Neural crest cell (in vitro differentiated cells): ENCODE data around the gene GNPDA2. TPM values are rescaled to one million over a fixed set of nuclear protein-coding genes. Genes with fewer than 3 reads are reported as not detected.

Experiments used
- DNase-seq: peaks from one replicate; pipeline ENCODE4 v3.0.0; 2021; ENCODE audit warnings: low read depth, mixed read lengths, low spot score
- H3K27ac Mint-ChIP-seq: one replicate; pipeline ENCODE4 v1.8.0; 2021; ENCODE audit warnings: mild to moderate bottlenecking, mixed read lengths; ENCODE audit not compliant: unreplicated experiment
- H3K27me3 Mint-ChIP-seq: 2 replicates; pipeline ENCODE4 v1.8.0; 2021; ENCODE audit warnings: low read depth, mild to moderate bottlenecking, mixed read lengths
- H3K36me3 Mint-ChIP-seq: 2 replicates; pipeline ENCODE4 v1.8.0; 2021; ENCODE audit warnings: low read depth, mild to moderate bottlenecking, mixed read lengths
- H3K4me1 Mint-ChIP-seq: 2 replicates; pipeline ENCODE4 v1.8.0; 2021; ENCODE audit warnings: mixed read lengths
- H3K4me3 Mint-ChIP-seq: one replicate; pipeline ENCODE4 v1.8.0; 2021; ENCODE audit warnings: mild to moderate bottlenecking, mixed read lengths
- H3K9me3 Mint-ChIP-seq: 2 replicates; pipeline ENCODE4 v1.8.0; 2021; ENCODE audit warnings: mixed read lengths
- long read RNA-seq: library from polyadenylated mRNA; unstranded; transcript quantifications from one replicate; pipeline ENCODE4 v2.0.0, GENCODE V29; 2020
- total RNA-seq: library from RNA; stranded (reverse); gene quantifications from 2 replicates; pipeline ENCODE4 v1.2.1, GENCODE V29; 2021
- TF ChIP-seq, protein P1 (sequence below): fragments of 200-600 bp; sonication (generic); conservative IDR thresholded peaks from 2 replicates; pipeline ENCODE4 v1.5.0; 2021; ENCODE audit warnings: antibody characterized with exemption, mild to moderate bottlenecking

GNPDA2 gene
- total RNA-seq: 11.4 and 11.8 TPM in 2 replicates
- long read RNA-seq, full-length matches to known transcripts: 30 of 42 reads
- long read RNA-seq, partial matches to known transcripts: 1 of 42 reads
- long read RNA-seq, other reads (novel, unspliced or antisense): 11 of 42 reads

DNA sequence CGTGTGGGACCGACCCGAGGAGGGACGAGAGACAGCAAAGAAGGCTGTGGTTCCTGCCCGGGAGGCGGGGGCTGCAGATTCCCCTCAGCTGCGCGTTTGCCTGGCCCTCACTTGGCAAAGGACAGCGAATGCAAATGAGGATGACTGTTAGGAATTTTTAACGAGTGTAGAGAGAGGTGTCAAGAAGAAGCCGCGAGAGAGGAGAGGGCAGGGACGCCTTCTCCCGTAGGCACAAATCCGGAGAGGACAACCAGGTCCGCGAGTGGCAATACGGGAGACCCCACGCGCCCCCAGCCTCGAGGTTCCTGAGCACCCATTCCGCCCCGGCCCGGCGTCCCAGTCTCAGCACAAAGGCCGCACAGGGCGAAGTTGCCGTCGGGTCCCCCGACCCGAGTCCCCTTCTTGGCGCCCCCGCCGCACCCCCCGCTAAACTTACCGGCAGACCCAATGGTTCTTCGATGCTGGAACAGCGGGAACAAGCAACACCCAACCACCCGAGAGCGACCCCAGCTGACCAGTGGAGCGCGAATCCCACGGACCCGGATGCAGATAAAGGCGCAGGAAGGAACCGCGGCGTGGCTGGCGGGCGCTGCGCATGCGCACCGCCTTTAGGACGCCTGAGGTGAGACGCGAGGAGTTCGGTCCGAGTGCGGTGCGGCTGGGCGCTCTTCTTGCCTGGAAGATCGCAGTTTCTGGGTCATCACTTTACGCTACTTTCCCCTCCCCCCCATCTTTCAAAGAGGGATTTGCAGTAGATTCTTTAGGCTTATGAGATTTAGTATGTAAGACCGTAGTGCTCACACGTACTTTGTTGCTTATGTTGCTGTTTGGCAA is at the start of gene GNPDA2:
GNPDA2 (minus strand) TSS at position 519 of the 834 bp plus-strand sequence. CDS start 4,349 bp downstream, outside the sequence.
- TF ChIP-seq, protein P1, sequence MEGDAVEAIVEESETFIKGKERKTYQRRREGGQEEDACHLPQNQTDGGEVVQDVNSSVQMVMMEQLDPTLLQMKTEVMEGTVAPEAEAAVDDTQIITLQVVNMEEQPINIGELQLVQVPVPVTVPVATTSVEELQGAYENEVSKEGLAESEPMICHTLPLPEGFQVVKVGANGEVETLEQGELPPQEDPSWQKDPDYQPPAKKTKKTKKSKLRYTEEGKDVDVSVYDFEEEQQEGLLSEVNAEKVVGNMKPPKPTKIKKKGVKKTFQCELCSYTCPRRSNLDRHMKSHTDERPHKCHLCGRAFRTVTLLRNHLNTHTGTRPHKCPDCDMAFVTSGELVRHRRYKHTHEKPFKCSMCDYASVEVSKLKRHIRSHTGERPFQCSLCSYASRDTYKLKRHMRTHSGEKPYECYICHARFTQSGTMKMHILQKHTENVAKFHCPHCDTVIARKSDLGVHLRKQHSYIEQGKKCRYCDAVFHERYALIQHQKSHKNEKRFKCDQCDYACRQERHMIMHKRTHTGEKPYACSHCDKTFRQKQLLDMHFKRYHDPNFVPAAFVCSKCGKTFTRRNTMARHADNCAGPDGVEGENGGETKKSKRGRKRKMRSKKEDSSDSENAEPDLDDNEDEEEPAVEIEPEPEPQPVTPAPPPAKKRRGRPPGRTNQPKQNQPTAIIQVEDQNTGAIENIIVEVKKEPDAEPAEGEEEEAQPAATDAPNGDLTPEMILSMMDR: no peak
- DNase-seq: peak; percentile 77
- Mint-ChIP-seq H3K27me3 (peaks cover 3% of the 10 kb centered on the region), H3K4me3 (peak within 1 kb of the TSS; percentile 80), H3K9me3 (no peaks in the 10 kb centered on the region), H3K36me3 (no peaks in the 10 kb centered on the region), H3K4me1 (peaks cover 22% of the 10 kb centered on the region), H3K27ac (peak within 1 kb of the TSS; percentile 94)

DNA sequence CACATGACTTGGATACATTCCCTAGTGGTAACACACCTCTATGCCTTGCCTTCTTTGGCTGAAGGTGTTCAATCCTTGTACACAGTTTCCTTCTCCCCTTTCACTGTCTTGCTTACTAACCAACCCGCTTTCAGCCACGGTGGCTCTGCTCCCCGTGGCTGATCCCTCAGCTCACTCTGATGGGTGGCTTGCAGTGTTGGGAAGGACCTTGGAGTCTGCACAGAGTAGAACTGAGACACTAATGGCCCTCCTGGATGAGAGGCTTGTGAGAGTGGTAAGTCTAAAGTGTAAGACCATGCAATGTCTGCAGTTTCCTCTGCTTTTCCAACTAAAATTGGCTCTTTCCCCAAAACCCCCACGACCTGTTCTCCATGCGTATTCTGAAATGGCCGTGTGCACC is 46.0 kb upstream of the GNPDA2 start:
- Mint-ChIP-seq H3K4me3 (no peak overlapping the region), H3K27me3 (peaks cover 3% of the 10 kb centered on the region), H3K4me1 (no peaks in the 10 kb centered on the region), H3K36me3 (peaks cover 2% of the 10 kb centered on the region), H3K27ac (no peak overlapping the region), H3K9me3 (peaks cover 6% of the 10 kb centered on the region)
- DNase-seq: no peak
- TF ChIP-seq, protein P1: no peak

DNA sequence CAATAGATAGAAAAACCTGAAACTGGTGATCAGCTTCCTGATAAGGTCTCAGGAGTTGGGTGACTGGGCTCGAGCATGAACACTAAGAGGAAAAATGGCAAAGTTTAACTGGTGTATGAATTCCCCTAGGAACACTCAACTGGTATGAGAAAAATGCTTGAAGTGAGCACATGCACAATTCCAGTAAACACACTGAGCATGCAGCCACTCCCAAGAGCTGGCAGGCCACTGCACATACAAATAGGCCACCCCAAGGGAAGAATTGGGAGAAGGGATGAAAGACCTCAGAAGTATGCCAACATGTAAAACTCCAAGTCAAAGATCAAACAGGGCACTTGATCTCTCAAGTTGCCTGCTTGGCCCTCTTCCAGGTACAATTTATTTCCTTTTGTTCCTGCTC is 45.4 kb upstream of the GNPDA2 start:
- peaks cover 3% of the 10 kb centered on the region for H3K27me3 Mint-ChIP-seq
- TF ChIP-seq, protein P1: no peak
- H3K36me3 Mint-ChIP-seq: peaks cover 2% of the 10 kb centered on the region
- H3K4me3 Mint-ChIP-seq: no peak overlapping the region
- H3K4me1 Mint-ChIP-seq: no peaks in the 10 kb centered on the region
- DNase-seq: no peak
- no peak overlapping the region for H3K27ac Mint-ChIP-seq
- H3K9me3 Mint-ChIP-seq: peaks cover 6% of the 10 kb centered on the region

DNA sequence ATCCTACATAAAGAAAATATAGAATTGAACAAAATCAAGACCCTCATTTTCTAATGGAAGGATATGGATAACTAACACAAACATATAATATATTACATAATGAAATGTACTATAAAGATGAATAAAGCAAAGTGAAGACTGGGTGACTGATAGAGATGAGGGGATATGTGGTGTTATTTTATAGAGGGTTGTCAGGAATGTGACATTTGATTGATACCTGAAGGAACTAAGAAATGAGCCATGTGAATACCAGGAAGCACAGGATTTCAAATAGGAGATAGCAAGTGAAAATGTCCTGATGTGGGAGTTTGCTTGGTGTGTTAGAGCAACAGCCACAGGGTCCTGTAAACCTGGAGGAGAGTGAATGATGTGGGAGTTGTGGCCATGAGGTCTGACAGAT is 40.1 kb upstream of the GNPDA2 start:
- H3K9me3 Mint-ChIP-seq: peaks cover 3% of the 10 kb centered on the region
- TF ChIP-seq, protein P1: no peak

DNA sequence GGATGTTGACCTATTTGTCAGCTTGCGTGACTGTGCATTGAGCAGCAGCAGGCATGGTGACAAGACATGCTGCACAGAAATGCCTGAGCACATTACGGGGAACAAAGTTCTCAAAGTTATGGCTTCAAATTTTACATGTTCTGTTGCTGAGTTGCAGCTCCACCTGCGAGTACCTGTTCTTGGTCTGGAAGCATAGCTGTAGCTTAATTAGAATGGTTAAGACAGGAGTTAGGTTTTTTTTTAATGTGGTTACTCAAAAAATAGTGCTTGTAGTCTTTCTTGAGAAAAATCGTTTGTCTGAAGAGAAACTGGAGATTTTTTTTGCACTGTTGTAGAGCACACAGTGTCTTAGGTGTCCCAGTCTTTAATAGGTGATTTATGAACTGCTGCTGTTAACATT is 38.8 kb upstream of the GNPDA2 start:
- H3K4me1 Mint-ChIP-seq: no peaks in the 10 kb centered on the region
- TF ChIP-seq, protein P1: no peak
- no peak overlapping the region for H3K4me3 Mint-ChIP-seq

More for the DNA sequence above, 40.1 kb upstream of the GNPDA2 start:
- Mint-ChIP-seq H3K4me3 (no peak overlapping the region), H3K36me3 (peaks cover 2% of the 10 kb centered on the region), H3K4me1 (no peaks in the 10 kb centered on the region), H3K27me3 (peaks cover 13% of the 10 kb centered on the region), H3K27ac (no peak overlapping the region)
- DNase-seq: no peak

More for the DNA sequence above, 38.8 kb upstream of the GNPDA2 start:
- Mint-ChIP-seq H3K9me3 (peaks cover 3% of the 10 kb centered on the region), H3K27ac (no peak overlapping the region), H3K36me3 (peaks cover 2% of the 10 kb centered on the region), H3K27me3 (peaks cover 24% of the 10 kb centered on the region)
- DNase-seq: no peak
